PC-3 (cell line): ENCODE data around the gene MSI2. TPM values are rescaled to one million over a fixed set of nuclear protein-coding genes. Genes with fewer than 3 reads are reported as not detected.

Experiments
- ATAC-seq: fragments of 200-7000 bp; cut with Tn5 transposase; 2 replicates; pipeline ENCODE4 v1.9.1; 2020; ENCODE audit warnings: mild to moderate bottlenecking, moderate library complexity
- BruUV-seq: library from RNA; stranded (reverse); fragments of 400-500 nt; replicated peaks from 2 replicates; lab custom pipeline; 2021; lab: Mats Ljungman, UMichigan
- CTCF ChIA-PET: fragments of 300-600 bp; sonication (Branson Sonifier 250); formaldehyde crosslinking; loops from one replicate; lab custom pipeline; 2022; ENCODE audit warnings: antibody characterized with exemption; lab: Charles Lee
- POLR2A ChIA-PET: fragments of 300-600 bp; sonication (Branson Sonifier 250); formaldehyde crosslinking; loops from one replicate; lab custom pipeline; 2022; ENCODE audit warnings: antibody characterized with exemption; ENCODE audit not compliant: unreplicated experiment; lab: Charles Lee
- DNase-seq: peaks from one replicate; pipeline ENCODE4 v3.0.0-alpha.2; 2015
- H2AFZ ChIP-seq: fragments of 300-600 bp; sonication (generic); 2 replicates; pipeline ENCODE4 v1.6.0; 2016; ENCODE audit warnings: antibody characterized with exemption, low read length
- H3F3A ChIP-seq: fragments of 300-600 bp; sonication (generic); one replicate; pipeline ENCODE4 v1.6.0; 2017; ENCODE audit warnings: antibody characterized with exemption, low read length, control low read depth, mild to moderate bottlenecking; ENCODE audit not compliant: unreplicated experiment
- H3K27ac ChIP-seq: fragments of 300-600 bp; sonication (generic); 2 replicates; pipeline ENCODE4 v1.5.1; 2016; ENCODE audit warnings: mild to moderate bottlenecking, low read length
- H3K27me3 ChIP-seq: fragments of 300-600 bp; sonication (generic); 2 replicates; pipeline ENCODE4 v1.6.1; 2016; ENCODE audit warnings: low read length, mixed read lengths
- H3K36me3 ChIP-seq: fragments of 300-600 bp; sonication (generic); 2 replicates; pipeline ENCODE4 v1.6.1; 2016; ENCODE audit warnings: low read depth, mixed run types, low read length, mixed read lengths
- H3K4me1 ChIP-seq: fragments of 300-600 bp; sonication (generic); 2 replicates; pipeline ENCODE4 v1.5.1; 2016; ENCODE audit warnings: low read length; ENCODE audit not compliant: insufficient read depth
- H3K4me2 ChIP-seq: fragments of 300-600 bp; sonication (generic); 2 replicates; pipeline ENCODE4 v1.6.0; 2016; ENCODE audit warnings: low read length
- H3K4me3 ChIP-seq: fragments of 300-600 bp; sonication (generic); 2 replicates; pipeline ENCODE4 v1.5.1; 2016; ENCODE audit warnings: mild to moderate bottlenecking, low read length, mixed read lengths
- H3K79me2 ChIP-seq: fragments of 300-600 bp; sonication (generic); 2 replicates; pipeline ENCODE4 v1.6.1; 2017; ENCODE audit warnings: low read length, mixed read lengths
- H3K9ac ChIP-seq: fragments of 300-600 bp; sonication (generic); 2 replicates; pipeline ENCODE4 v1.6.0; 2016; ENCODE audit warnings: mild to moderate bottlenecking, low read length
- H3K9me2 ChIP-seq: fragments of 300-600 bp; sonication (generic); replicated peaks from 2 replicates; pipeline ENCODE4 v1.6.1; 2016; ENCODE audit warnings: mixed run types, low read length, mixed read lengths
- H3K9me3 ChIP-seq: fragments of 300-600 bp; sonication (generic); 2 replicates; pipeline ENCODE4 v1.6.1; 2016; ENCODE audit warnings: low read length, mixed read lengths
- H4K20me1 ChIP-seq: fragments of 300-600 bp; sonication (generic); 2 replicates; pipeline ENCODE4 v1.6.1; 2016; ENCODE audit warnings: low read length, mixed read lengths
- CTCF ChIP-seq: fragments of 300-600 bp; sonication (generic); conservative IDR thresholded peaks from 2 replicates; pipeline ENCODE4 v1.5.1; 2017; ENCODE audit warnings: antibody characterized with exemption, low read depth, mild to moderate bottlenecking, low read length
- EZH2 ChIP-seq: fragments of 300-600 bp; sonication (generic); IDR thresholded peaks from one replicate; pipeline ENCODE4 v1.6.1; 2017; ENCODE audit warnings: antibody characterized with exemption, mild to moderate bottlenecking, low read length; ENCODE audit not compliant: unreplicated experiment
- EZH2phosphoT487 ChIP-seq: fragments of 300-600 bp; sonication (generic); IDR thresholded peaks from 2 replicates; pipeline ENCODE4 v1.6.1; 2018; ENCODE audit warnings: mild to moderate bottlenecking, antibody characterized with exemption, low read length, borderline replicate concordance
- intact Hi-C: fragments of 100-400 bp; cut with micrococcal nuclease; formaldehyde crosslinking; loops from 2 replicates; pipeline ENCODE4 v1.9.0; 2023
- total RNA-seq: library from RNA; depleted of rRNA; stranded (reverse); fragments of >200 nt; gene quantifications from 2 replicates; pipeline ENCODE4 v1.2.3, GENCODE V29; 2014

Gene MSI2
- total RNA-seq, 1 experiment from 2014 or later = 54.7 TPM

GRCh38 chr17:57595947-57596695 is 339.8 kb downstream of the MSI2 start:
- Histone ChIP-seq H3K9me3 (no peaks in the 10 kb centered on the region), H3K4me2 (no peak overlapping the region), H4K20me1 (no peaks in the 10 kb centered on the region), H3K79me2 (no peaks in the 10 kb centered on the region), H3F3A (no peaks in the 10 kb centered on the region), H3K4me1 (peaks cover 6% of the 10 kb centered on the region), H3K27me3 (no peaks in the 10 kb centered on the region), H2AFZ (no peak overlapping the region), H3K9ac (no peak overlapping the region), H3K9me2 (no peaks in the 10 kb centered on the region), H3K27ac (no peak overlapping the region), H3K36me3 (no peaks in the 10 kb centered on the region), H3K4me3 (no peak overlapping the region)
- no peak for TF ChIP-seq EZH2phosphoT487
- TF ChIP-seq CTCF = no peak
- no peak for TF ChIP-seq EZH2
- DNase-seq = no peak
- ATAC-seq = no peak
- ChIA-PET POLR2A (no interaction called here), CTCF (no interaction called here)
- no TSS peak for BruUV-seq
- intact Hi-C loops = loop anchor here (2.0 kb wide), 3 partner anchors 67 to 465 kb away; no protein-coding TSS in a partner anchor

GRCh38 chr17:57597101-57597500 is 340.8 kb downstream of the MSI2 start:
- Histone ChIP-seq H3K27ac (0 out of 2 replicates have a peak overlapping the region, but pooled peaks have one; percentile 38), H3K4me3 (no peak overlapping the region), H3F3A (no peaks in the 10 kb centered on the region), H3K4me2 (peak overlapping the region; percentile 35; the same call in 1 of the 2 replicates), H4K20me1 (no peaks in the 10 kb centered on the region), H3K79me2 (no peaks in the 10 kb centered on the region), H3K9ac (no peak overlapping the region), H3K4me1 (peaks cover 6% of the 10 kb centered on the region), H2AFZ (no peak overlapping the region), H3K36me3 (no peaks in the 10 kb centered on the region), H3K9me2 (no peaks in the 10 kb centered on the region), H3K27me3 (no peaks in the 10 kb centered on the region), H3K9me3 (no peaks in the 10 kb centered on the region)
- ATAC-seq (no peak), DNase-seq (no peak)
- no peak for TF ChIP-seq EZH2phosphoT487
- TF ChIP-seq CTCF = no peak
- no peak for TF ChIP-seq EZH2
- intact Hi-C loops = loop anchor here (1.0 to 2.0 kb wide), 6 partner anchors 66 to 466 kb away; no protein-coding TSS in a partner anchor
- CTCF ChIA-PET = interaction anchor here (0.6 to 1.9 kb wide), 10 partner anchors 74 to 354 kb away, joined by 3 to 33 read pairs (median 4); no protein-coding TSS in a partner anchor
- no TSS peak for BruUV-seq
- POLR2A ChIA-PET = interaction anchor here (0.6 kb wide), 1 partner anchor 1826 kb away, joined by 9 read pairs; no protein-coding TSS in a partner anchor
